GM18909 (cell line): ENCODE measurements around the gene FBXO34.

Source experiments
- ATAC-seq: cut with Tn5 transposase; IDR thresholded peaks from one replicate; pipeline ENCODE4 v1.9.1; 2021; ENCODE audit warnings: mild to moderate bottlenecking; ENCODE audit not compliant: unreplicated experiment, poor library complexity

FBXO34 gene, protein sequence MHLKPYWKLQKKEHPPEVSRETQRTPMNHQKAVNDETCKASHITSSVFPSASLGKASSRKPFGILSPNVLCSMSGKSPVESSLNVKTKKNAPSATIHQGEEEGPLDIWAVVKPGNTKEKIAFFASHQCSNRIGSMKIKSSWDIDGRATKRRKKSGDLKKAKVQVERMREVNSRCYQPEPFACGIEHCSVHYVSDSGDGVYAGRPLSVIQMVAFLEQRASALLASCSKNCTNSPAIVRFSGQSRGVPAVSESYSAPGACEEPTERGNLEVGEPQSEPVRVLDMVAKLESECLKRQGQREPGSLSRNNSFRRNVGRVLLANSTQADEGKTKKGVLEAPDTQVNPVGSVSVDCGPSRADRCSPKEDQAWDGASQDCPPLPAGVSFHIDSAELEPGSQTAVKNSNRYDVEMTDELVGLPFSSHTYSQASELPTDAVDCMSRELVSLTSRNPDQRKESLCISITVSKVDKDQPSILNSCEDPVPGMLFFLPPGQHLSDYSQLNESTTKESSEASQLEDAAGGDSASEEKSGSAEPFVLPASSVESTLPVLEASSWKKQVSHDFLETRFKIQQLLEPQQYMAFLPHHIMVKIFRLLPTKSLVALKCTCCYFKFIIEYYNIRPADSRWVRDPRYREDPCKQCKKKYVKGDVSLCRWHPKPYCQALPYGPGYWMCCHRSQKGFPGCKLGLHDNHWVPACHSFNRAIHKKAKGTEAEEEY

DNA sequence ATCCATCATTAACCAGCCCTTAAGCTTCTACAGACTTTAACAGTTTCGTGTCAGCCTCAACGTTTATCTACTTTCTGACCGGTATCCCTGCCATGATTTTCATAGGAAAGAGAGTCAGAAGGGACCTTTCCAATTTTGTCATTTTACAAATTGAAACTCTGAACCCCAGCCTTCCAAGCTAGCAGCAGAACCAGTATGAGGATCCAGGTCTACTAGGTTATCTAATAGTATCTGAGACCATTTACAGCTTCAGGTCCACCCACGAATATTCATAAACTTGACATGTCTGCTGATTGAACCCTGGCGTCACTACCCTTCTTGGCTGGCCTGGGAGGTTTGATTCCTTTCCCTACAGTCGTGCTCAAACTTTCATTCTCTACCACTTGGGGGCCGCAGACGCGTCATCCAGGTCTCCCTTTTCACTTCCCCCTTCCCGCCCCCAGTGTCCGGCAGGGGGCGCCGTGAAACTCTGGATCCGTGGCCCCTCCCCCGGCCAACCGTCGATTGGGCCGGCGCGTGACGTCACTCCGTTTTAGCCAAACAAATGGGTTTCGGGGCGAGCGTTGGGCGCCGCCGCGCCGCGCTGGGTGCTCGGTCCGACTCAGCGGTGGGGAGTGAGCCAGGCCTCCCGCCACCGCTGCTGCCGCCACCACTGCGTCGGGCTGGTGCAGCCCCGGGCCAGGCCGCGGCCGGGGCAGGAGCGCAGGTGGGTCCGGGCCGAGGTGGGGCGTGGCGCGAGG lies at the start of gene FBXO34:
FBXO34 (plus strand) TSS at position 590 of the 740 bp plus-strand sequence. CDS start 78,970 bp downstream, outside the sequence.
- peak; percentile 86 for ATAC-seq

DNA sequence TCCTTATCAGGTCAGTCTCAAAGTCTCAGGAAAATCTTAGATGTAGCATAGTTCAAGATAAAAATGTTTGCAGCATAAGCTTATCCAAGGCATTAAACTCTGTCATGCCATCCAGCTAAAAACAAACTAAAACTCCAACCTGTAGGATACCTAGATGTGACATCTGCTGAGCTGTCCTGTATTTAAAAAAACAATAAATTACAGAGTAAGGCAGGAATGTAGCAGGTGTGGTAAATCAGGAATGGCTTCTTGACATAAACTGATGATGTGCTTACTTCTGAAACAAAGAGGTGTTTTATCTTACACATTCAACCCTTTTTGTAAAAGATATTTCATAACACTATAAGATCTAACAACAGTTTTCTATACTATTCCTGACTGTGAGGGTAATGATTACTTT lies 49.3 kb upstream of the FBXO34 start:
- no peak for ATAC-seq

DNA sequence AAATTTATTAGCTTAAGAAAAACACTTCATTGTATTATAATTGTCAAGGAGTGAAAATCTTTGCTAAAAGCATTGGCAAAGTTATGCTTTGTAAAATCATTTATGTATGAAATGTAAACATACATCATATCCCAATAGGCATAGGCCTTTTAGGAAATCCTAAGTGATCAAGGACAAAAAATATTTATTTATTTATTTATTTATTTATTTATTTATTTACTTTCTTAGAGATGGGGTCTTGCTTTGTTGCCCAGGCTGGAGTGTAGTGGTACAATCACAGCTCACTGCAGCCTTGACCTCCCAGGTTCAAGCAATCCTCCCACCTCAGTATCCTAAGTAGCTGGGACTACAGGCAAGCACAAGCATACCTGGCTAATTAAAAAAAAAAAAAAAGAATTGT lies 47.9 kb upstream of the FBXO34 start:
- ATAC-seq = no peak

DNA sequence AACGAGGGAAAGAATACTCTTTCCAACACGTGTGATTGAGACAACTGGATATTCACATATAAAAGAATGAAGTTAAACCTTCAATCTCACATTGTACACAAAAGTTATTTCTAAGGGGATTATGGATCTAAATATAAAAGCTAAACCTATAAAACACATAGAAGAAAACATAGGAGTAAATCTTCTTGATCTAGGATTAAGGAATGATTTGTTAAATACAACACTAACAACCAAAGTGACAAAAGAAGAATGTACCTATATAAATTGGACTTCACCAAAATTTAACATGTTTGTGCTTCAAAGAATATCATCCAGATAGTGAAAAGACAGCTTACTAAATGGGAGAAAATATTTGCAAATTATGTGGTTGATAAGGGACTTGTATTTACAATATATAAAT lies 43.0 kb upstream of the FBXO34 start:
- no peak for ATAC-seq

DNA sequence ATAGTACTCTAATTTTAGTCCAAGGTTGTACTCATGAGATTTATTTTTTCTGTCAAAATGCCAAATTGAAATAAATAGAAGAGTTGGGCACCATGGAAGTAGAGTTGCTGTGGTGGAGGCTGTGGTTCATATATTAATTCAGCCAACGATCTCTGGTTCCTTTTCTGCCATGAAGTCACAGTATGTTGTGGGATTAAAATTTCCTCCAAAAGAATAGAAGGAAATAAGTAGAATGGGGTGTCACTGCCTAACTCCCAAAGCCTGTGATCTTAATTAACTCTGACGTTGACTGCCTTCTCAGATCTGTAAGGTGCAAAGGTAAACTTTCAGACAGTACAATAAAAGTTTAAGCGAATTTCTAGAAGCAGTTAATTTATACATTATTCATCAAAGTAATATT lies 37.6 kb upstream of the FBXO34 start:
- no peak for ATAC-seq

DNA sequence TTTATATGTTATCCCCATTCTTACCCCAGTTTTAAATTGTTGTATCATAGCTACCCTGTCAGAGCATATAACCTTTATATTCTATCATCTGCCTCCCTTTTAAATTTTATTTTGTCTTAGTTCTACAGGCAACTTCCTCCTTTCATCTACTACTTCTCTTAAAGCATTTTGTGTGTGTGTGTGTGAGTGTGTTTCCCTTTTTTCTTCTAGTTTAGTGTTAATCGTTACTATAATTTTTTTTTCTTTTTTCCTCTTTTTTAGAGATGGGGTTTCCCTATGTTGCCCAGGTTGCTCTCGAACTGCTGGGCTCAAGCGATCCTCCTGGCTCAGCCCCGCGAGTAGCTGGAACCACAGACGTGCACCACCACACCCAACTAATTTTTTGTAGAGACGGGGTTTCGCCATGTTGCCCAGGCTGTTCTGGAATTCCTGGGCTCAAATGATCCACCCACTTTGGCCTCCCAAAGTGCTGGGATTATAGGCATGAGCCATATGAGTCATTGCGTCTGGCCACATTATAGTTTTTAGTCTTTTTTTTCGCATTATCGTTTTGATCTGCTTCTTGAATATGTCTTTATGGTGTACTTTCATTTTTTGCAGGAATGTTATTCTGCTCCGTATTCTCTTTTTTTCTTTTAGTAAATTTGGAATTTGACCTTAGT lies 33.1 kb upstream of the FBXO34 start:
- ATAC-seq = no peak

DNA sequence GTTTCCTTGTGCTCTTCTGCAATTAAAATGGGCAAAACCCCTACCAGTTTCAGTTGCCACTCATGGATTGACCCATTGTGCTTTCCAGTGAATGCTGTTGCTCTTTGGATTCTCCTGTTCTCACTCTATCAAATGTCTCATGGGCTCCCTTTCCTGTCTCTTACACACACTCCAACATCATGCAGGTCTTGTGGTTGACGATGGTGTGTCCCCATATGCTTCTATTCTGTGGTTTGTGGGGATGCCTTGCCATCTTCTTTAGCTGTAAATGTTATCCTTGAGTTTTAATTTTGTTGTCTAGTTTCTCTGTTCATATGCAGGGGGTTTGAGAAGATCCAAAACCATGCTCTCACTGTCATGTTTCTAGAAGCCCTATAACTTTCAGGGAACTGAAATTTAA lies 31.9 kb upstream of the FBXO34 start:
- ATAC-seq = no peak

DNA sequence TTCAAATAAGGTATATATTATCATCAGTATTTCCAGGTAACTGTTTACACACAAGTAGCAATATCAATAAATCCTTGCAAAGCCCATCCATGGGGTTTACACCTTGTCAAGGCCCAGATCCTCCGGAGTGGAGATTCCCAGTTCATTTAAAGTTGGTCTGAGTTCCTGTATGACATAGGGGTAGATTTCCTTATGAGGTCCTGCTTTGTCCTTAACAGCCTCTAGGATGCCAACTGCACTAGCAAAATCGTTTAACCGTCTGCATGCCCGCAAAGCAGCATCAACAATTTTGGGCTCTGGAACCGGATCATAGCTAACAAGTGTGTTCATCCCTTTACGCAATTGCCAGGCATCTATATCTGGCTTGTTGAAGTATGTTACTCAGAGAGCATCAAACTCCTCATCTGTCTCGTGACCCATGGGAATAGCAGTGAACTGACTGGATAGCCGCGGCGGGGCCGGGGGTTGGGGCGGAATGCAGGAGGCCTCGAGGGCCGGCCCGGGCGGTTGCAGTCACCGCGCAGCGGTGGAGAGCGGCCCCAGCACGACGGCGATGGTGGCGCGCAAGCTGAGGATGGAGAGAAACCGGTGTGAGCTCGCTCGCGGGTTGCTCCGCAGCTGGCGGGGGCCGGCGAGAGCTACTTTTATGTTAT lies 30.6 kb upstream of the FBXO34 start:
- ATAC-seq = no peak

DNA sequence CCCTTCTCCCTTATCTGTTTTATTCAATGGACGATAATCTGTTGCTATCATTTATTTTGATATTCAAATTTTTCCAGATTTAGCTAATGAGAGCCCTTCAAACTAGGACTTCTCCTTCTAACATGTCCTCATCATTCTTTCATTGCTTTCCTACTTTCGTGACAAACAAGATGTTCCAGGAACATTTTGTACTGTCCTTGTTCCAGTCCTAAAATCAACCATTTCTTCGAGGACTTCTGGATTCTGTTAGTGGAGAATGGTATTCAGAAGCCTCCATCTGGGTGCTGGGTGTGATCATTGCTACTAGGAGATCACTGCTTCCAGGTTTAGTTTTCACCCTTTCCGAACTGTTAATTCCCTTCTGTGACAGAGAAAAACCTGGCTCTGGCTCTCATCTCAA lies 29.5 kb upstream of the FBXO34 start:
- ATAC-seq = no peak

DNA sequence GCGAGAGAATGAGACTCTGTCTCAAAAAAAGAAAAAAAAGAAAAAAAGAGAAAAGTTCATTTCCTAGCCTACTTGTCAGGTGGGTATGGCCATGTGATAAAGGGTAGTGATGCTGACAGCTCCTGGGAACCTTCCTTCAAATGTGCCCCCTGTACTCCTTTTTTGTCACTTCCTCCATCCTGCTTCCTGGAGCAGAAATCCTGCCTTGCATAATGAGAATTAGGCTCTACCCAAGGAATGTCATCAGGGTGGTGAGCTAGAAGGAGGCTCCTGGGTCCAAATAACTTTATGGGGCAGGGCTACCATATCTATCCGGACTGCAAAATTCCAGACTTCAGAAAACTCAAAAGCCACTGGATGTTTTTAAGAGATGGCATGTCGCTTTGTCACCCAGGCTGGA lies 27.8 kb upstream of the FBXO34 start:
- ATAC-seq = no peak

DNA sequence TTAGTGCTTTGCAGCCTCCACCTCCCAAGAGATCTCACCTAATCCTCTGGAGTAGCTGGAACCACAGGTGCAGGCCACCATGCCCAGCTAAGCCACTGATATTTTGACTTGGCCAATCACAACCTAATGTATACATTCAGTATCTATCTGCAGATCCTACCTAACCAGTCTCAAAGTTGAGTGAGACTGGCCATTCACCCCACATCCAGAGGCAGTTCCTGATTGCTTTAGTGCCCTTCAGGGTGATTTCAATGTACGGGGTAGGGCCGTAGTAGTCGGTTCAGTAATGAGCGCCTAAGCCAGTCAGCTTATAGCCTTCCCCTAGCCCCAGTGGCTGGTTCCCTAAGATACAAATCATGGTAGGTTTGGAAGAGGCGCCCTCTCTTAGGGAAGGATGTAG lies 27.4 kb upstream of the FBXO34 start:
- ATAC-seq = no peak

DNA sequence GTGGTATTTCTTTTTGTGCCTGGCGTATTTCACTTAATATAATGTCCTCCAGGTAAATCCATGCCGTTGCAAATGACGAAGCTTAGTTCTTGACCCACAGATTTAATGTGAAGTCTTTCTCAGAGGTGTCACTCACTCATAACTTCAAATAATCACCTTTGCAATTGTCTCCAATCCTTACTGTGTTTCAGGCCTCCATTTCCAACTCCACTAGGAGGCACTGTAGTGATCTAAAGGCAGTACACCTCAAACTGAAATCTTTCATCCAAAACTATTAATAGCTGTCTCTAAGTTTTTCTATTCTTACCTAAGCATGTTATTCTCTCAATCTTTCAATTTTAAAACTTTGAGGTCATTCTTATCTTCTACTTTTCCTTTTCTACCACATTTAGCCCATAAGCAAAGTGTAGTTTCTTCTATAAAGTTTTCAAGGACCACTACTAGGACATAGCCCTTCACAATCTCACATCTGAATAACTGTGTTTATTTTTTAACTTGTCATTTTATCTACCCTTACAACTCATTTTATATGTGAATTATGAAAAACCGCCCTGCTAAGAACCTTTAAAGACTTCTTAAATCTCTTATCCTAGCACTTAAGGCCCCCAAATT lies 25.5 kb upstream of the FBXO34 start:
- no peak for ATAC-seq

DNA sequence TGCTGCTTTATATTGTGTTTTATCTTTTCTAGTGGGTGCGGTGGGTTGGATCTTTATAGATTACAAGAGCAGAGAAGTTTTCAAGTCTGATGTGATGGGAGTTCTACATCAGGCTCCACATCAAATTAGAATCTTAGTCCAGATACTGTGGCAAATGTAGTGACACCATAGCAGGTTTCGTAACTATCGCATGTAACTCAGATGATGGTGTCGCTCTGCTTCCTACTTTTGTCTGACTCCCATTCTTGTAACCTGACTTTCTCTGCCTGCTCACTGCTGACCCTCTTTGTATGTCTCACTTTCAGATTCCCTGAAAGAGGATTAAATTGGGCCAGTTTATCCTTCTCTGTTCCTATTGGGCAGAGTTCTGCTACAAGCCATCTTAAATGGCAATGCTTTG lies 22.8 kb upstream of the FBXO34 start:
- ATAC-seq = no peak

DNA sequence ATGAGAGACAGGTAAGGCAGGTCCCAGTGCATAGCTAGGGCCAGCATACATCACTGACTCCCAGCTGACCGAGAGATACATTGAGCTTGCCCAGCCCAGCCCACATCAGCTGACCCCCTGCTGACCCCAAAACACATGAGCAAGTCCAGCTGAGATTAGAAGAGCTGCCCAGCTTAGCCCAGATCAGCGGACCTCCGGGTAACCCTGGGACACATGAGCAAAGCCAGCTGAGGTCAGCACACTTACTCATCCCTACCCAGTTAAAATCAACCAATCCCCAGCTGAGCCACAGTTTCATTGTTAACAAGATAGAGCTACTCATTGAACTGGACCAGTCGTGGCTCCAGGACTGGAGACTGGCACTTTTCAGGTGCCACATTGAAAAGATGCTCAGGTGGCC lies 21.8 kb upstream of the FBXO34 start:
- ATAC-seq = no peak

DNA sequence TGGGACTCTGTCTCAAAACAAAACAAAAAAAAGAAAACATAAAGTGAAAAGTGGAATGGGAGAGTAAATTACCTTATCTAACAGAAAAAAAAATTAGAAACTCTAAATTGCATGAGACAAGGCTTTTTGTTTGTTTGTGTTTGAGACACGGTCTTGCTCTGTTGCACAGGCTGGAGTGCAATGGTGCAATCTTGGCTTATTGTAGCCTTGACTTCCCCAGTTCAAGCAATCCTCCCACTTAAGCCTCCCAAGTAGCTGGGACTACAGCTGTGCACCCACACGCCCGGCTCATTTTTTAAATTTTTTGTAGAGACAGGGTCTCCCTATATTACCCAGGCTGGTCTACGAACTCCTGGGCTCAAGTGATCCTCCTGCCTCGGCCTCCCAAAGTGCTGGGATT lies 17.9 kb upstream of the FBXO34 start:
- ATAC-seq = no peak

DNA sequence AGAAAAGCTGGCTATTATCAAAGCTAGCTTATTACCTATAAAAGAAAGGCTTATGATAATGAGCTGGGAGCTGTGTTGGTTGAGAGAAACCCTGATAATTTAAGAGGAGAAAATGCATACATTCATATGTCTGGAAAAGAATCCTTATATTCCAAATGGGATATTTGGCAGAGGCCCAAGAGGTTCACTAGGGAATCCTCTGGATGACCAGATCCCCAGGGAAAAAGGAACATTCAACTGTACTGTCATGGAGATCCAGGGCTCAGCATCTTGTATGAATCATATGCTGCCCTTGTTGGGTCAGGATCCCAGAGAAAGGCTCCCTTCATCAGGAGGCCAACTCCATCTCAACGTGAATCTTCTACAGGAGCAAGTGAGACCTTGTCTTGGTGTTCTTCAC lies 16.6 kb upstream of the FBXO34 start:
- no peak for ATAC-seq

DNA sequence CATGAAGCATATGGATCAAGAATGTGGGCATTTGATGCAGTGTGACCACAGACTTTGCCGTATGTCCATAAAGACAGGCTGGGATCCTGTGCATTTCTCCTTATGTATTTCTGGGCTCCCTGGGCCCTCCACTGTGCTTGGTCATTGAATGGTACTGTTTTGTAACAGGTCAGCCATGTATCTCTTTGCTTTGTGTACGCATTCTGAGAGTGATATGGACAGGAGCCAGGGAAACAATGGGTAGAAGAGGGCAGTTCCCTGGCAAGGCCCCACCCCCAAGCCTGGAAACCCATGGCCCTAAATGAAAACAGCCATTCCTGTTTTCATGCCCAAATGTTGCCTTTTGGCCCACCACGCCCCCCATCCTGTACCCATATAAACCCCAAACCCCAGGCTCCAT lies 15.2 kb upstream of the FBXO34 start:
- no peak for ATAC-seq

DNA sequence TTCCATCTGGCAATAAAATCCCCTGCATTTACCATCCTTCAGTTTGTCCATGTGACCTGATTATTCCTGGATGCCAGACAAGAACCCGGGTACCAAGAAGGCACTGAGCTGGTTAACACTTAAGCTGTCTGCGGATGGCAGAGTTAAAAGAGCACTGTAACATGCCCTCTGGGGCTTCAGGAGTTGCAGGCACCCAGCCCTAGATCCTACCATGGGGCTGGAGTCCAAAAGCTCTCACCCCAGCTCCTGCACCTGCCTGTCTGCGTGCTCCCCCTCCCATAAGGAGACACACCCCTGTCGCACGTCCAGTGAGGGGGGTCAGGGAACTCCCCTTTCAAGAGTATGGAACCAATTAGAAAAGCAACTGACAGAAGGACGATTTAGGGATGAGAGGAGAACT lies 14.6 kb upstream of the FBXO34 start:
- ATAC-seq = no peak

DNA sequence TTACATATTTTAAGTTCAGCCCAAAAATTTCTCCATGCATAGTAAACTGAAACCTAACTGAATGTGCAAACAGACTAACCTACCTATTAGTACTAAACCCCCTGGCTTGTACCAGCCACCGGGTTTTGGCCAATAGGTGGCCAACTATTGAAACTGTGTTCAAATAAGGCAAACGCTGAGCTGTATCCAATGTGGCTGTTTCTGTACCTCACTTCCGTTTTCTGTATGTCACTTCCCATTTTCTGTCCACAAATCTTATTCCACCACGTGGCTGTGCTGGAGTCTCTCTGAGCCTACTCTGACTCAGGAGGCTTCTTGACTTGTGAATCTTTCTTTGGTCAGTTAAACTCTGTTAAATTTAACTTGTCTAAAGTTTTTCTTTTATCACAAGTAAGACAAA lies 6.0 kb upstream of the FBXO34 start:
- ATAC-seq = no peak

DNA sequence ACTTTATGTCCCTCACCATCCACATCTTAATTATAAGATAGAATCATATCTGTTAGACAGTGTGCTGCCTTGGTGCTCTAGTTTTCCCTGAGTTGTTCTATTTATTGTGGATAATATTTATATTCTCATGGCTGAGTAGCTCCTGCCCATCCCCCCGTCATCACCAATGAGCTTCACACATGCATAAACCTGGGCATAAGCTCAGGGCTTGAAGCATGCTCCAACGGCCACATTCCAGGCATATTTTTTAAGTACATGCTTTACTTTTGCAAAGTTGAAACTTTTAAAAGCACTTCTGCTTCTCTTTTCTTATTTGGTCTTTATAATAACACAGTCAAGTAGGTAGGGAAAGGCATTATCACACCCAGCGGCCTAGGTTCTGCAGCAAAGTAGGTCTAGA lies 3.4 kb upstream of the FBXO34 start:
- no peak for ATAC-seq
